GM21390 (cell line): ENCODE measurements around the gene LIAS.

ENCODE experiments used
- ATAC-seq: cut with Tn5 transposase; IDR thresholded peaks from one replicate; pipeline ENCODE4 v1.9.1; 2021; ENCODE audit not compliant: unreplicated experiment

Gene LIAS

GRCh38 chr4:39527296-39528060 lies 68.6 kb downstream of the LIAS start, which contains the start of gene UGDH:
TSS of gene UGDH (minus strand) at chr4:39527439. CDS start at chr4:39521512, 5,927 bp downstream.
- peak; percentile 96 for ATAC-seq

GRCh38 chr4:39528061-39528465 lies 69.2 kb downstream of the LIAS start:
- no peak for ATAC-seq
